ENCODE measurements around the gene CFL2. TPM values are rescaled to one million over a fixed set of nuclear protein-coding genes. Genes with fewer than 3 reads are reported as not detected.
A peak's percentile ranks its signal among the peaks of the same experiment; 100 is the strongest.

CFL2 gene
- total RNA-seq, 2 experiments from 2014 or later: 6.9 to 7.4 TPM

GRCh38 chr14:34680806-34681479 lies 33.5 kb downstream of the CFL2 start:
- Mint-ChIP-seq H3K27me3 (peaks cover 6% of the 10 kb centered on the region), H3K9me3 (ENCODE audit: low read depth) (no peaks in the 10 kb centered on the region), H3K36me3 (no peaks in the 10 kb centered on the region), H3K4me1 (peaks cover 5% of the 10 kb centered on the region), H3K4me3 (no peak overlapping the region), H3K27ac (no peak overlapping the region)
- ATAC-seq (no peak), DNase-seq (peak; percentile 26)
- CTCF ChIA-PET: interaction anchor here (0.7 to 1.5 kb wide), 2 partner anchors 42 to 189 kb away, joined by 3 read pairs; no protein-coding TSS in a partner anchor

GRCh38 chr14:34678735-34679134 lies 35.7 kb downstream of the CFL2 start:
- Mint-ChIP-seq H3K9me3 (ENCODE audit: low read depth) (no peaks in the 10 kb centered on the region), H3K4me3 (no peak overlapping the region), H3K36me3 (no peaks in the 10 kb centered on the region), H3K4me1 (peaks cover 5% of the 10 kb centered on the region), H3K27ac (no peak overlapping the region), H3K27me3 (peaks cover 6% of the 10 kb centered on the region)
- DNase-seq (no peak), ATAC-seq (no peak)
- CTCF ChIA-PET: interaction anchor here (0.6 kb wide), 1 partner anchor 22 kb away, joined by 3 read pairs; no protein-coding TSS in a partner anchor

GRCh38 chr14:34678306-34678705 lies 36.1 kb downstream of the CFL2 start:
- Mint-ChIP-seq H3K27me3 (peaks cover 6% of the 10 kb centered on the region), H3K27ac (no peak overlapping the region), H3K4me1 (peaks cover 5% of the 10 kb centered on the region), H3K36me3 (no peaks in the 10 kb centered on the region), H3K9me3 (ENCODE audit: low read depth) (no peaks in the 10 kb centered on the region), H3K4me3 (no peak overlapping the region)
- CTCF ChIA-PET: no interaction called here
- ATAC-seq (no peak), DNase-seq (no peak)

GRCh38 chr14:34676516-34677211 lies 37.7 kb downstream of the CFL2 start:
- Mint-ChIP-seq H3K27me3 (peaks cover 6% of the 10 kb centered on the region), H3K4me3 (no peak overlapping the region), H3K9me3 (ENCODE audit: low read depth) (no peaks in the 10 kb centered on the region), H3K36me3 (no peaks in the 10 kb centered on the region), H3K4me1 (peaks cover 1% of the 10 kb centered on the region), H3K27ac (no peak overlapping the region)
- ATAC-seq: no peak
- CTCF ChIA-PET: no interaction called here
- DNase-seq: no peak

- ATAC-seq: no peak
- Mint-ChIP-seq H3K4me1 (peaks cover 1% of the 10 kb centered on the region), H3K27ac (no peak overlapping the region), H3K36me3 (no peaks in the 10 kb centered on the region), H3K27me3 (peaks cover 5% of the 10 kb centered on the region), H3K4me3 (no peak overlapping the region), H3K9me3 (ENCODE audit: low read depth) (no peaks in the 10 kb centered on the region)
- no peak for DNase-seq
- CTCF ChIA-PET: interaction anchor here (1.0 to 2.7 kb wide), 6 partner anchors 10 to 307 kb away, joined by 3 to 30 read pairs (median 4); no protein-coding TSS in a partner anchor
These were observed 40.7 kb downstream of the CFL2 start for GRCh38 chr14:34673702-34674101.

GRCh38 chr14:34671716-34672115 lies 42.7 kb downstream of the CFL2 start:
- no peak overlapping the region for H3K4me3 Mint-ChIP-seq
- peaks cover 1% of the 10 kb centered on the region for H3K4me1 Mint-ChIP-seq
- no peak overlapping the region for H3K27ac Mint-ChIP-seq
- H3K9me3 Mint-ChIP-seq (ENCODE audit: low read depth): no peaks in the 10 kb centered on the region
- DNase-seq (no peak), ATAC-seq (no peak)
- CTCF ChIA-PET: interaction anchor here (1.3 to 3.5 kb wide), 5 partner anchors 43 to 309 kb away, joined by 3 to 30 read pairs (median 5); partner anchors contain the start of genes BAZ1A and CFL2
- H3K27me3 Mint-ChIP-seq: no peaks in the 10 kb centered on the region
- no peaks in the 10 kb centered on the region for H3K36me3 Mint-ChIP-seq

GRCh38 chr14:34668111-34668510 lies 46.3 kb downstream of the CFL2 start:
- H3K4me1 Mint-ChIP-seq: peaks cover 7% of the 10 kb centered on the region
- H3K9me3 Mint-ChIP-seq (ENCODE audit: low read depth): peaks cover 2% of the 10 kb centered on the region
- DNase-seq (no peak), ATAC-seq (no peak)
- CTCF ChIA-PET: interaction anchor here (3.5 kb wide), 1 partner anchor 55 kb away, joined by 16 read pairs; no protein-coding TSS in a partner anchor
- no peak overlapping the region for H3K27ac Mint-ChIP-seq
- H3K36me3 Mint-ChIP-seq: no peaks in the 10 kb centered on the region
- H3K4me3 Mint-ChIP-seq: no peak overlapping the region
- peaks cover 3% of the 10 kb centered on the region for H3K27me3 Mint-ChIP-seq

GRCh38 chr14:34667007-34667406 lies 47.4 kb downstream of the CFL2 start:
- H3K4me3 Mint-ChIP-seq: no peak overlapping the region
- H3K27ac Mint-ChIP-seq: no peak overlapping the region
- ATAC-seq: no peak
- no peaks in the 10 kb centered on the region for H3K36me3 Mint-ChIP-seq
- peaks cover 8% of the 10 kb centered on the region for H3K27me3 Mint-ChIP-seq
- CTCF ChIA-PET: no interaction called here
- H3K9me3 Mint-ChIP-seq (ENCODE audit: low read depth): peaks cover 3% of the 10 kb centered on the region
- peaks cover 6% of the 10 kb centered on the region for H3K4me1 Mint-ChIP-seq
- DNase-seq: no peak

- ATAC-seq (no peak), DNase-seq (no peak)
- H3K4me3 Mint-ChIP-seq: no peak overlapping the region
- H3K4me1 Mint-ChIP-seq: peaks cover 6% of the 10 kb centered on the region
- H3K36me3 Mint-ChIP-seq: no peaks in the 10 kb centered on the region
- H3K27ac Mint-ChIP-seq: peak overlapping the region; percentile 44
- peaks cover 10% of the 10 kb centered on the region for H3K27me3 Mint-ChIP-seq
- H3K9me3 Mint-ChIP-seq (ENCODE audit: low read depth): peaks cover 3% of the 10 kb centered on the region
- CTCF ChIA-PET: no interaction called here
These were observed 48.5 kb downstream of the CFL2 start for GRCh38 chr14:34665785-34666435.

GRCh38 chr14:34662561-34663088 lies 51.8 kb downstream of the CFL2 start:
- Mint-ChIP-seq H3K27ac (no peak overlapping the region), H3K36me3 (no peaks in the 10 kb centered on the region), H3K27me3 (peaks cover 10% of the 10 kb centered on the region), H3K9me3 (ENCODE audit: low read depth) (peaks cover 3% of the 10 kb centered on the region), H3K4me3 (no peak overlapping the region), H3K4me1 (peaks cover 6% of the 10 kb centered on the region)
- ATAC-seq (no peak), DNase-seq (no peak)
- CTCF ChIA-PET: interaction anchor here (1.0 to 1.1 kb wide), 2 partner anchors 13 to 18 kb away, joined by 3 read pairs; no protein-coding TSS in a partner anchor

GRCh38 chr14:34660796-34661195 lies 53.6 kb downstream of the CFL2 start:
- CTCF ChIA-PET: interaction anchor here (1.2 to 1.3 kb wide), 2 partner anchors 9 to 12 kb away, joined by 3 read pairs; no protein-coding TSS in a partner anchor
- Mint-ChIP-seq H3K27me3 (peaks cover 10% of the 10 kb centered on the region), H3K9me3 (ENCODE audit: low read depth) (peaks cover 3% of the 10 kb centered on the region), H3K4me3 (no peak overlapping the region), H3K4me1 (no peaks in the 10 kb centered on the region), H3K36me3 (no peaks in the 10 kb centered on the region), H3K27ac (no peak overlapping the region)
- DNase-seq (no peak), ATAC-seq (no peak)
